B cell (primary cell): ENCODE results near the gene SULT2B1. TPM values are rescaled to one million over a fixed set of nuclear protein-coding genes. Genes with fewer than 3 reads are reported as not detected.

Experiments used
- ATAC-seq: fragments of 200-7000 bp; cut with Tn5 transposase; one replicate; pipeline ENCODE4 v1.10.0; 2021; ENCODE audit warnings: low read depth, mild to moderate bottlenecking, moderate number of reproducible peaks, moderate library complexity
- CTCF ChIA-PET: fragments of 350-600 bp; sonication (Branson Sonifier 250); formaldehyde crosslinking; loops from one replicate; lab custom pipeline; 2021; ENCODE audit warnings: antibody characterized with exemption, inconsistent platforms; lab: Charles Lee
- POLR2A ChIA-PET: fragments of 350-600 bp; sonication (Branson Sonifier 250); formaldehyde crosslinking; loops from one replicate; lab custom pipeline; 2021; ENCODE audit warnings: antibody characterized with exemption; lab: Charles Lee
- DNase-seq: peaks from one replicate; pipeline ENCODE4 v3.0.0; 2013
- H2AFZ ChIP-seq: 2 replicates; pipeline ENCODE4 v1.6.1; 2012; ENCODE audit warnings: mild to moderate bottlenecking, low read depth, low read length; ENCODE audit not compliant: insufficient read depth, poor library complexity, severe bottlenecking
- H3K27ac ChIP-seq, 2 donors: 1 replicate in 1 of 2; 2 replicates in 1 of 2; pipeline ENCODE4 v1.5.1; 2012 to 2013; ENCODE audit warnings: low read length in 2 of 2, mild to moderate bottlenecking in 2 of 2, moderate library complexity in 1 of 2
- H3K27me3 ChIP-seq, 4 experiments: fragments of 200-600 bp in 1 of 4; sonication (generic) in 1 of 4; replicated peaks in 1 of 4; 1 replicate in 2 of 4; 2 replicates in 2 of 4; pipeline versions ENCODE4 v1.6.1 to v1.7.0; 2013 to 2016; ENCODE audit warnings: low read length in 3 of 4, mild to moderate bottlenecking in 2 of 4, mixed read lengths in 1 of 4, moderate library complexity in 1 of 4; ENCODE audit not compliant: insufficient read depth in 4 of 4, control insufficient read depth in 3 of 4; ENCODE audit errors: control extremely low read depth in 1 of 4
- H3K36me3 ChIP-seq, 2 experiments: replicated peaks in 1 of 2; 1 replicate in 1 of 2; 2 replicates in 1 of 2; pipeline versions ENCODE4 v1.6.1 to v1.7.1; 2013; ENCODE audit warnings: low read length in 1 of 2; ENCODE audit not compliant: insufficient read depth in 2 of 2, control insufficient read depth in 1 of 2; ENCODE audit errors: control extremely low read depth in 1 of 2, extremely low read depth in 1 of 2
- H3K4me1 ChIP-seq, 2 donors: fragments of 200-600 bp in 1 of 2; sonication (generic) in 1 of 2; 1 replicate in 1 of 2; 2 replicates in 1 of 2; pipeline versions ENCODE4 v1.5.1 to v1.6.1; 2013 to 2017; ENCODE audit warnings: low read length in 2 of 2; ENCODE audit not compliant: control insufficient read depth in 2 of 2, insufficient read depth in 2 of 2
- H3K4me2 ChIP-seq: replicated peaks from 2 replicates; pipeline ENCODE3; 2012; ENCODE audit warnings: mild to moderate bottlenecking, low read depth, low read length; ENCODE audit not compliant: poor library complexity, severe bottlenecking
- H3K4me3 ChIP-seq, 5 experiments: fragments of 200-600 bp in 1 of 5; sonication (generic) in 1 of 5; 1 replicate in 3 of 5; 2 replicates in 2 of 5; pipeline versions ENCODE4 v1.5.1 to v1.7.0; 2011 to 2016; ENCODE audit warnings: low read length in 4 of 5, mild to moderate bottlenecking in 4 of 5, low read depth in 2 of 5, control low read depth in 1 of 5, moderate library complexity in 1 of 5; ENCODE audit not compliant: insufficient read depth in 1 of 5; ENCODE audit errors: control extremely low read depth in 1 of 5, extremely low read depth in 1 of 5
- H3K79me2 ChIP-seq: fragments of 200-600 bp; sonication (generic); one replicate; pipeline ENCODE4 v1.6.0; 2016; ENCODE audit warnings: low read length; ENCODE audit not compliant: control insufficient read depth, insufficient read depth
- H3K9ac ChIP-seq: fragments of 200-600 bp; sonication (generic); 2 replicates; pipeline ENCODE4 v1.6.1; 2017; ENCODE audit warnings: mild to moderate bottlenecking, low read length, moderate library complexity
- H3K9me3 ChIP-seq, 3 donors: one replicate each; pipeline versions ENCODE4 v1.6.1 to v1.7.1; 2013; ENCODE audit warnings: low read length in 2 of 3; ENCODE audit not compliant: control insufficient read depth in 2 of 3, insufficient read depth in 1 of 3; ENCODE audit errors: control extremely low read depth in 1 of 3
- H4K20me1 ChIP-seq: 2 replicates; pipeline ENCODE4 v1.6.0; 2012; ENCODE audit warnings: mild to moderate bottlenecking, low read length; ENCODE audit not compliant: insufficient read depth, control insufficient read depth, poor library complexity, severe bottlenecking
- H3K27ac Mint-ChIP-seq: one replicate; pipeline ENCODE4 v1.8.0; 2021; ENCODE audit warnings: mixed read lengths
- H3K27me3 Mint-ChIP-seq: one replicate; pipeline ENCODE4 v1.8.0; 2021; ENCODE audit warnings: mixed read lengths
- H3K4me1 Mint-ChIP-seq: one replicate; pipeline ENCODE4 v1.8.0; 2021; ENCODE audit warnings: mixed read lengths
- H3K4me3 Mint-ChIP-seq: one replicate; pipeline ENCODE4 v1.8.0; 2021; ENCODE audit warnings: mixed read lengths
- H3K9me3 Mint-ChIP-seq: one replicate; pipeline ENCODE4 v1.8.0; 2022; ENCODE audit warnings: mixed read lengths; ENCODE audit not compliant: insufficient read depth
- CTCF ChIP-seq: fragments of 200-600 bp; IDR thresholded peaks from one replicate; pipeline ENCODE4 v1.8.0; 2022; ENCODE audit warnings: antibody characterized with exemption, mild to moderate bottlenecking
- EZH2 ChIP-seq: IDR thresholded peaks from 2 replicates; pipeline ENCODE4 v1.6.1; 2012; ENCODE audit warnings: borderline replicate concordance, low read depth, mild to moderate bottlenecking, moderate library complexity, low read length; ENCODE audit not compliant: insufficient read depth, poor library complexity, severe bottlenecking
- WGBS: methylation state at CpG from one replicate; pipeline ENCODE4 v1.1.5; 2013; ENCODE audit warnings: missing lambda C conversion rate; ENCODE audit not compliant: insufficient coverage; 5-methylcytosine and 5-hydroxymethylcytosine counted together
- intact Hi-C: fragments of 100-400 bp; cut with micrococcal nuclease; formaldehyde crosslinking; loops from one replicate; pipeline ENCODE4 v1.10.0; 2022
- polyA plus RNA-seq: library from polyadenylated mRNA; depleted of rRNA; stranded (reverse); fragments of >200 nt; gene quantifications from 2 replicates; pipeline ENCODE4 v1.2.3, GENCODE V29; 2012
- total RNA-seq, 2 donors: library from RNA; stranded (reverse); fragments of 120-200 nt in 1 of 2; gene quantifications; 1 replicate in 1 of 2; 2 replicates in 1 of 2; pipeline versions ENCODE4 v1.2.3 to v1.2.4, GENCODE V29; 2013 to 2022

Gene SULT2B1
- total and polyA plus RNA-seq, 2 donors (not counting 1 experiment from before 2014, with no cell fraction given): not detected

GRCh38 chr19:48625891-48626327, 73.9 kb downstream of the SULT2B1 start:
- Mint-ChIP-seq H3K4me3 (no peak overlapping the region), H3K27ac (no peak overlapping the region)
- CTCF ChIA-PET: no interaction called here

More at GRCh38 chr19:48625891-48626327, 73.9 kb downstream of the SULT2B1 start:
- no peaks in the 10 kb centered on the region for H3K9me3 Mint-ChIP-seq
- Histone ChIP-seq H3K36me3 (peaks cover 0 to 32% of the 10 kb centered on the region in 2 experiments), H3K9me3 (peaks cover 0 to 10% (median 0%) of the 10 kb centered on the region in 3 donors), H3K27me3 (no peaks in the 10 kb centered on the region), H3K79me2 (peaks cover 1% of the 10 kb centered on the region), H3K4me2 (no peak overlapping the region), H3K4me3 (no peak overlapping the region), H3K27ac (no peak overlapping the region), H3K4me1 (peaks cover 14 to 23% of the 10 kb centered on the region in 2 donors), H4K20me1 (peaks cover 31% of the 10 kb centered on the region), H2AFZ (no peak overlapping the region), H3K9ac (no peak overlapping the region)
- POLR2A ChIA-PET: interaction anchor here (0.7 kb wide), 1 partner anchor 52 kb away, joined by 5 read pairs; no protein-coding TSS in a partner anchor
- H3K27me3 Mint-ChIP-seq: no peaks in the 10 kb centered on the region
- ATAC-seq (no peak), DNase-seq (no peak)
- no peak for TF ChIP-seq CTCF
- TF ChIP-seq EZH2: no peak
- H3K4me1 Mint-ChIP-seq: peaks cover 28% of the 10 kb centered on the region
- intact Hi-C loops: no loop called here
- WGBS: 98% methylated on average over 30 of the region's 30 CpGs
